Middle frontal gyrus (tissue), 1 donor: Measurements from ENCODE around the gene WDR43.

Experiments used
- DNase-seq: peaks from one replicate; pipeline ENCODE4 v3.0.0-alpha.2; 2015; ENCODE audit warnings: low spot score; ENCODE audit errors: extremely low spot score

WDR43 gene

GRCh38 chr2:28894470-28895188 is at the start of gene WDR43:
TSS of gene WDR43 (plus strand) at chr2:28894667. CDS start at chr2:28894699, 32 bp downstream.
- DNase-seq = peak; percentile 94

GRCh38 chr2:28855193-28855592 is 39.3 kb upstream of the WDR43 start:
- no peak for DNase-seq

- no peak for DNase-seq
Measured at GRCh38 chr2:28855977-28856376, 38.5 kb upstream of the WDR43 start.

- no peak for DNase-seq
Measured at GRCh38 chr2:28868611-28869010, 25.9 kb upstream of the WDR43 start.

GRCh38 chr2:28869494-28870145 is 24.8 kb upstream of the WDR43 start:
- DNase-seq = no peak

- peak; percentile 90 for DNase-seq
Measured at GRCh38 chr2:28870146-28870891, 24.1 kb upstream of the WDR43 start, which contains the start of gene TRMT61B. TSS of gene TRMT61B (minus strand) at chr2:28870309. CDS start at chr2:28870277, 32 bp downstream.

- DNase-seq = no peak
Measured at GRCh38 chr2:28871620-28872019, 22.8 kb upstream of the WDR43 start.

GRCh38 chr2:28880193-28880592 is 14.3 kb upstream of the WDR43 start:
- no peak for DNase-seq

GRCh38 chr2:28893488-28893887 is 979 bp upstream of the WDR43 start:
- no peak for DNase-seq

- DNase-seq = no peak
Measured at GRCh38 chr2:28895189-28895893, 874 bp downstream of the WDR43 start.

- no peak for DNase-seq
Measured at GRCh38 chr2:28896906-28897305, 2.4 kb downstream of the WDR43 start.

GRCh38 chr2:28898048-28898447 is 3.6 kb downstream of the WDR43 start:
- no peak for DNase-seq

GRCh38 chr2:28901202-28901601 is 6.7 kb downstream of the WDR43 start:
- DNase-seq = no peak

- no peak for DNase-seq
Measured at GRCh38 chr2:28901841-28902240, 7.4 kb downstream of the WDR43 start.

GRCh38 chr2:28902584-28902983 is 8.1 kb downstream of the WDR43 start:
- DNase-seq = no peak

- no peak for DNase-seq
Measured at GRCh38 chr2:28904295-28904694, 9.8 kb downstream of the WDR43 start.

- no peak for DNase-seq
Measured at GRCh38 chr2:28904802-28905457, 10.5 kb downstream of the WDR43 start.

GRCh38 chr2:28905533-28905932 is 11.1 kb downstream of the WDR43 start:
- no peak for DNase-seq

- DNase-seq = no peak
Measured at GRCh38 chr2:28906376-28906775, 11.9 kb downstream of the WDR43 start.

- no peak for DNase-seq
Measured at GRCh38 chr2:28906821-28907220, 12.4 kb downstream of the WDR43 start.

GRCh38 chr2:28908172-28908571 is 13.7 kb downstream of the WDR43 start:
- no peak for DNase-seq
